ENCODE measurements around the gene SULT1C3.
A peak's percentile ranks its signal among the peaks of the same experiment; 100 is the strongest.

DNA sequence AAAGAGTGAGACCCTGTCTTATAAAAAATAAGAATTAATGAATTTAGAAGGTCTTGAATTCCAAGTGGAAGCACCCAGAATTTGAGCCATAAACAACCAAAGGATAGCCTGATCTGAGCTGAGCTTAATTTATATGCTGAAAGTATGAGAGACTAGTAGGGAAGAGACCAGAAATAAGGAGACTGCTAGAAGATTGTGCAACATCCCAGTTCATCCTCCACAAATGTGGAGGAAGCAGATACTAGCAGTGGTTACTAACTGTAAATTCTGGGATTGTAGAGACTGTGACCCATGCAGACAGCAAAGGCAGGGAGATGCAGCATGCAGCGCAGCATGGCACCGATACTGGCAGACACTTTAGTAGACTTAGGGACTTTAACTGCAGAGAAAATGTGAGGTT lies 47.4 kb downstream of the SULT1C3 start:
- TF ChIP-seq POLR2A (IDR thresholded peaks at IDR 0.05; ENCODE audit: low read depth, low read length): no peak
- TF ChIP-seq SMC3 (IDR thresholded peaks at IDR 0.05; ENCODE audit: low read depth, low read length): no peak
- TF ChIP-seq, protein P1, sequence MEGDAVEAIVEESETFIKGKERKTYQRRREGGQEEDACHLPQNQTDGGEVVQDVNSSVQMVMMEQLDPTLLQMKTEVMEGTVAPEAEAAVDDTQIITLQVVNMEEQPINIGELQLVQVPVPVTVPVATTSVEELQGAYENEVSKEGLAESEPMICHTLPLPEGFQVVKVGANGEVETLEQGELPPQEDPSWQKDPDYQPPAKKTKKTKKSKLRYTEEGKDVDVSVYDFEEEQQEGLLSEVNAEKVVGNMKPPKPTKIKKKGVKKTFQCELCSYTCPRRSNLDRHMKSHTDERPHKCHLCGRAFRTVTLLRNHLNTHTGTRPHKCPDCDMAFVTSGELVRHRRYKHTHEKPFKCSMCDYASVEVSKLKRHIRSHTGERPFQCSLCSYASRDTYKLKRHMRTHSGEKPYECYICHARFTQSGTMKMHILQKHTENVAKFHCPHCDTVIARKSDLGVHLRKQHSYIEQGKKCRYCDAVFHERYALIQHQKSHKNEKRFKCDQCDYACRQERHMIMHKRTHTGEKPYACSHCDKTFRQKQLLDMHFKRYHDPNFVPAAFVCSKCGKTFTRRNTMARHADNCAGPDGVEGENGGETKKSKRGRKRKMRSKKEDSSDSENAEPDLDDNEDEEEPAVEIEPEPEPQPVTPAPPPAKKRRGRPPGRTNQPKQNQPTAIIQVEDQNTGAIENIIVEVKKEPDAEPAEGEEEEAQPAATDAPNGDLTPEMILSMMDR (conservative IDR thresholded peaks at IDR 0.05; ENCODE audit: low read depth, low read length): no peak
- no peak for TF ChIP-seq FOS (IDR thresholded peaks at IDR 0.05; ENCODE audit: low read depth, low read length)
- TF ChIP-seq, protein P2, sequence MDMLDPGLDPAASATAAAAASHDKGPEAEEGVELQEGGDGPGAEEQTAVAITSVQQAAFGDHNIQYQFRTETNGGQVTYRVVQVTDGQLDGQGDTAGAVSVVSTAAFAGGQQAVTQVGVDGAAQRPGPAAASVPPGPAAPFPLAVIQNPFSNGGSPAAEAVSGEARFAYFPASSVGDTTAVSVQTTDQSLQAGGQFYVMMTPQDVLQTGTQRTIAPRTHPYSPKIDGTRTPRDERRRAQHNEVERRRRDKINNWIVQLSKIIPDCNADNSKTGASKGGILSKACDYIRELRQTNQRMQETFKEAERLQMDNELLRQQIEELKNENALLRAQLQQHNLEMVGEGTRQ (IDR thresholded peaks at IDR 0.05; ENCODE audit: low read depth, low read length): no peak
- TF ChIP-seq RFX5 (IDR thresholded peaks at IDR 0.05; ENCODE audit: low read depth, low read length): no peak
- peak; percentile 79 for TF ChIP-seq CEBPB (IDR thresholded peaks at IDR 0.05; ENCODE audit: low read depth, low read length)
- TF ChIP-seq, protein P3, sequence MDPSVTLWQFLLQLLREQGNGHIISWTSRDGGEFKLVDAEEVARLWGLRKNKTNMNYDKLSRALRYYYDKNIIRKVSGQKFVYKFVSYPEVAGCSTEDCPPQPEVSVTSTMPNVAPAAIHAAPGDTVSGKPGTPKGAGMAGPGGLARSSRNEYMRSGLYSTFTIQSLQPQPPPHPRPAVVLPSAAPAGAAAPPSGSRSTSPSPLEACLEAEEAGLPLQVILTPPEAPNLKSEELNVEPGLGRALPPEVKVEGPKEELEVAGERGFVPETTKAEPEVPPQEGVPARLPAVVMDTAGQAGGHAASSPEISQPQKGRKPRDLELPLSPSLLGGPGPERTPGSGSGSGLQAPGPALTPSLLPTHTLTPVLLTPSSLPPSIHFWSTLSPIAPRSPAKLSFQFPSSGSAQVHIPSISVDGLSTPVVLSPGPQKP (IDR thresholded peaks at IDR 0.05; ENCODE audit: borderline replicate concordance, low read depth, low read length): no peak
- TF ChIP-seq MXI1 (IDR thresholded peaks at IDR 0.05; ENCODE audit: borderline replicate concordance, low read depth, low read length): no peak
- TF ChIP-seq RAD21 (IDR thresholded peaks at IDR 0.05; ENCODE audit: low read length): no peak
- no peak for TF ChIP-seq BHLHE40 (IDR thresholded peaks at IDR 0.05; ENCODE audit: low read depth, low read length)

Data from IMR-90 (cell line).